Superior temporal gyrus (tissue), 1 donor: Measurements from ENCODE around the gene HSPBAP1.
"Not testable (repeated sequence)": the region's sequence is repeated elsewhere in the genome, so short reads cannot be mapped to it uniquely, and the experiment has no call there.

ENCODE experiments used
- DNase-seq: peaks from one replicate; pipeline ENCODE4 v3.0.0-alpha.2; 2016; ENCODE audit errors: extremely low spot score

HSPBAP1 gene

GRCh38 chr3:122739172-122739571, 54.5 kb downstream of the HSPBAP1 start:
- no peak for DNase-seq

- DNase-seq = not testable (repeated sequence)
These were observed 60.7 kb downstream of the HSPBAP1 start for GRCh38 chr3:122732682-122733525.

DNA sequence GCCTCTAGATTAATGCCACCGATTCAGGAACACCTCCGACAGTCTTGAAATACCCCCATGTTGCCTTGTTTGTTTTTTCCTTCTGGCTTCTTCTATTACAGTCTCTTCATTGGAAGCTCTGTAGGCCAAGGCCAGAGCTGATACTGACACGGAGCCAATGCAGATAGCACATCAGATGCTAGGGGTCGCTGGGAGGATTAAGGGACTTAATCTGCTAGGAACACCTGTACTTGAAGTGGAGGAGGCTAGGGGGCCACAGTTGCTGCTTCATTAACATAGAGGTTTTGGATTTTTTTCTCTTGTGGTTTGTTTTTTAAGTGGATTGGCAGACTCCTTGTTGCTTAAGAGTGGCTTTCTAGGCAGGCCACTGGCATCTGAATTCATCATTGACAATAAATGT, 63.4 kb downstream of the HSPBAP1 start:
- no peak for DNase-seq

- no peak for DNase-seq
These were observed 64.7 kb downstream of the HSPBAP1 start for GRCh38 chr3:122728756-122729514.

DNA sequence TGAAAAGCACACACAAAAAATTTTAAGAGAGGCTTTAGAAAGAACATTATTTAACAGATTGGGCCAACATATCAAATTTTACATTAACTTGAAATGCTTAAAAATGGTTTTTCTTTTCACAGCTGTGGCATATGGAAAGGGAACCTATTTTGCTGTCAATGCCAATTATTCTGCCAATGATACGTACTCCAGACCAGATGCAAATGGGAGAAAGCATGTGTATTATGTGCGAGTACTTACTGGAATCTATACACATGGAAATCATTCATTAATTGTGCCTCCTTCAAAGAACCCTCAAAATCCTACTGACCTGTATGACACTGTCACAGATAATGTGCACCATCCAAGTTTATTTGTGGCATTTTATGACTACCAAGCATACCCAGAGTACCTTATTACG, 65.4 kb downstream of the HSPBAP1 start:
- no peak for DNase-seq

GRCh38 chr3:122727766-122728165, 65.9 kb downstream of the HSPBAP1 start:
- DNase-seq = no peak

- no peak for DNase-seq
These were observed 66.3 kb downstream of the HSPBAP1 start for GRCh38 chr3:122727294-122727693.

DNA sequence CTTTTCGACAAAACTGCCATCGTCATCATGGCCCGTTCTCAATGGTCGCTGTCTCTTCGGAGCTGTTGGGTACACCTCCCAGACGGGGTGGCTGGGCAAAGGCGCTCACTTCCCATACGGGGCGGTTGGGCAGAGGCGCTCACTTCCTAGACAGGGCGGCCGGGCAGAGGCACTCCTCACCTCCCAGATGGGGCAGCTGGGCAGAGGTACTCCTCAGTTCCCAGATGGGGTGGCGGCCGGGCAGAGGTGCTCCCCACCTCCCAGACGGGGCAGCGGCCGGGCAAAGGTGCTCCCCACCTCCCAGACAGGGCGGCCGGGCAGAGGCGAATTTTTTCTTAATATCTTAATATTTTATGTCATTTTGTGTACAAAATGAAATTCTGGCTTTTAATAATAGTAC, 68.5 kb downstream of the HSPBAP1 start:
- DNase-seq = no peak

- no peak for DNase-seq
These were observed 74.2 kb downstream of the HSPBAP1 start for GRCh38 chr3:122719273-122719921.

DNA sequence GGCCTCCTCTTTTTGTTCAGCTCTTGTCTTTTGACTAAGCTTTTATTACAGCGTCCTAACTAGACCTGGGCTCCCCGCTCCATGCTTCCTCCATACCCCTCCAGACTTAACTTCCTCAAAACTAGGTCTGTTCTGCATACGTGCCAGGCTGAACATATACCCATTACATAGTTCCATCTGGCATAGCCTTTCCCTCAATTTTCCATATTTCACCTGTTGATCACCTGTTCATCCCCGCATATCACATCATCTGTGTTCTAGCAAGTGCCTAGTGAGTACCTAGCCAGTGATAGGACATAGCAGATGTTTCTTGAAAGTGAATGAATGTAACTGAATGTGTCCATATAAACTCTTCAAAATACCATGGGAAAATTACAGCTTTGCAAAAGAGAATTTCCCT, 77.0 kb downstream of the HSPBAP1 start:
- no peak for DNase-seq

DNA sequence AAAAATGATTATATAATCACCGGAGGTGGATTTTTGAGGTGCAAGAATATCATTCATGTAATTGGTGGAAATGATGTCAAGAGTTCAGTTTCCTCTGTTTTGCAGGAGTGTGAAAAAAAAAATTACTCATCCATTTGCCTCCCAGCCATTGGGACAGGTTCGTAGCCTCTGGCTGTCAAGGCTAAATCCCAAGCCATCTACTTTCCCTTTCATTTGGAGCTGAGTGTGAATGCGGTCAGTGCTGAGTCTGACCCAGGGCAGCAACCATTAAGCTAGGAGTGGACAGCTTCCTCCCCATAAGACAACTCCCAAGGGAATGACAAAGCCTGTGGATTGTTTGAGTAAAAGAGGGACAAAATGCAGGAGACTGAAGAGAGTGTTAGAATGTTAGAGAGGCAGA, 79.4 kb downstream of the HSPBAP1 start:
- DNase-seq = no peak

DNA sequence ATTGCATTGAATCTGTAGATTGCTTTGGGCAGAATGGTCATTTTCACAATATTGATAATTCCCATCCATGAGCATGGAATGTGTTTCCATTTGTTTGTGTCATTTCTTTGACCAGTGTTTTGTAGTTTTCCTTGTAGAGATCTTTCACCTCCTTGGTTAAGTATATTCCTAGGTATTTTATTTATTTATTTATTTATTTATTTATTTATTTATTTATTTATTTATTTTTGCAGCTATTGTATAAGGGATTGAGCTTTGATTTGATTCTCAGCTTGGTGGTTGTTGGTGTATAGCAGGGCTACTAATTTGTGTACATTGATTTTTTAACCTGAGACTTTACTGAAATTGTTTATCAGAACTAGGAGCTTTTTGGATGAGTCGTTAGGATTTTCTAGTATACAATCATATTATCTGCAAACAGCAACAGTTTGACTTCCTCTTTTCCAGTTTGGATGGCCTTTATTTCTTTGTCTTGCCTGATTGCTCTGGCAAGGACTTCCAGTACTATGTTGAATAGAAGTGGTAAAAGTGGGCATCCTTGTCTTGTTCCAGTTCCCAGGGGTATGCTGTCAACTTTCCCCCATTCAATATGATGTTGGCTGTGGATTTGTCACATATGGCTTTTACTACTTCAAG, 82.9 kb downstream of the HSPBAP1 start:
- not testable (repeated sequence) for DNase-seq

GRCh38 chr3:122705379-122705778, 88.3 kb downstream of the HSPBAP1 start:
- no peak for DNase-seq

DNA sequence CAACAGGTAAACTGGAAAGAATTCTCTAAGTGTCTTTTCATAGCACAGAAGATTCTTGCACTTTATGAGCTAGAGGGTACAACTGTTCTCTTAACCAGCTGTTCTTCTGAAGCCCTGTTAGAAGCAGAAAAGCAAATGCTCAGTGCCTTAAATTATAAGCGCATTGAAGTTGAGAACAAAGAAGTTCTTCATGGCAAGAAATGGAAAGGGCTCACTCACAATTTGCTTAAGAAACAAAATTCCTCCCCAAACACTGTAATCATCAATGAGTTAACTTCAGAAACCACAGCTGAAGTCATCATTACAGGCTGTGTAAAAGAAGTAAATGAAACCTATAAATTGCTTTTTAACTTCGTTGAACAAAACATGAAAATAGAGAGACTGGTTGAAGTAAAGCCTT, 93.4 kb downstream of the HSPBAP1 start:
- DNase-seq = no peak

- no peak for DNase-seq
These were observed 95.5 kb downstream of the HSPBAP1 start for GRCh38 chr3:122697952-122698620.

DNA sequence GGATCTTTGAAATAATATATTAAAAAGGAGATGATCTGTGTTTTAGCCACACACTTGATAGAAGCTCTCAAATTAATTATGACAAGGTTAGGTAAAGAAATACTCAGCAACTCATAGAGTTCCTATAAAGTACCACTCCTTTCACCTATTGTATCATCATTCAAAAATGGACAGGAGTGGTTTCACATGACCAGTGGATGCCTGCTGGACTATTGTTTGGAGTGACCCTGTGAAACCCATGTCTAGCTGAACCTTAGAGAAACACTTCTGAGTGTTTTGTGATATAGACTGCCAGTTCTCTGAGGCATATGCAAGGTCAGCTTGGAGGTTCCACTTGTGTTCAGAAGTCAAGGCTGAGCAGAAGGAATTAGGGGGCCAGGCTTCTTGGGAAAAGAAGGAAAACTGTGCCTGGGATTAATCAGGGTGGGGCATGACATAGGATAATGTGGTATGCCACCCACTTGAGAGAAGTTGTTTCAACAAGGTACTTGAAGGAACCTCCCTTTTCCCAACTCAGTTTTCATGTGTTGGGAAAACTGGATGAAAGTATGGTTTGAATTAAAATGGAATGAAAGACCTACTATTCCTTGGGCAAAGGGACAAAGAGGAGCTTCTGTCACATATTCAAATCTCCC, 97.6 kb downstream of the HSPBAP1 start:
- no peak for DNase-seq

DNA sequence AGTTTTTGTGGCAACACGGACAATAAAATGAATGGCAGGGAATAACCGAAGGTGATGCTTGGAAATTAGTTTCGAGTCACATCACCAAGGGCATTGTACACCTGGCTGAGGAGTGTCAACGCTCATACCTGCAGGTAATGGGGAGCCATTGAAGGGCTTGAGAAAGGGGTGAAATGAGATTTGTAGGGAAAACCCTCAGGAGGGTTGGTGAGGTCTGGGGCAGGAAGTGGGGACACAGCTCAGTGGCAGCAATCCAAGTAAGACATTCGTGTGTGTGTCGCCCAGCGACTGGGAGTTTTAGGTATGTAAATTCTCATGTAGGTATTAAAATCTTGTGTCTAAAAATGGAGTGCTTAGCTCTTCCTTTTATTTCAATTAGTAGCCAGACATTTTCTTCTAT, 98.7 kb downstream of the HSPBAP1 start:
- DNase-seq = no peak

DNA sequence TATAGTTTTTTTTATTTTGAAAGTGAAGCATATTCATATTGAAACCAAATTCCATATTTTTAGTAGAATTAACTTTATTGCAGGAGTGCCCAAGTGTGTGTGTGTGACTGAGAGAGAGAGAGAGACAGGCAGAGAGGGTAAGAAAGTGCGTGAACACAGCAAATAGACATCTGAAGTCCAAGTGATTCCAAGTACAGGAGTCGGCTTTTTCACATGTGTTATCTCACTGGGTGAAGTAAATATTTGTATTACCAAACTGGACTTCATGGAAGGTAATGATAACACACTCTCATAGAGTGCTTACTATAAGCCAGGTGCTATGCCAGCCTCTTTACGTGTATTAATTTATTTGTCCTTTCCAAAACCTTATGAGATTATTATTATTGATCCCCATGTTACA, 101.0 kb downstream of the HSPBAP1 start:
- DNase-seq = no peak

DNA sequence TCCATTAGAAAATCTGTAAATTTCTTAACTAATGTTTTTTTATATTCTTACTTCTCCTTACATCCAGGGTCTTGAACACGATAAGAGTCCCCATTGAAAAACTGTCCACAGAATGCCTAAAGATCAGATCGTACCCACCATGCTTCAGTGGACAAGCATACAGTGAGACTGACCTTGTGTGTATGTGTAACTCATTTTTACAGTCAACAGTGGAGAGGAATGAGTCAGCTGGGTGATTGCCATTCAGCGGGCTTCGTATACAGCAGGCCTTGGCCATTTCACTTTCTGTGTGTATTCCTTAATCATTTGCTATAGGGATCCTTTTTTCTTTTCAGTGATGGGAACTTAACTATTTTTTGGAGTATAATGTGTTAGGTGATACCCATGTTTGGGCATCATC, 102.4 kb downstream of the HSPBAP1 start:
- no peak for DNase-seq

- no peak for DNase-seq
These were observed 103.5 kb downstream of the HSPBAP1 start for GRCh38 chr3:122690096-122690495.
